GM19099 (cell line): ENCODE measurements around the gene ACAT2.

Experiments
- POLR2A ChIP-seq: IDR thresholded peaks from 3 replicates; pipeline ENCODE4 v1.6.1; 2011; ENCODE audit warnings: low read depth; ENCODE audit not compliant: insufficient read length; ENCODE audit errors: extremely low read depth

Gene ACAT2

DNA sequence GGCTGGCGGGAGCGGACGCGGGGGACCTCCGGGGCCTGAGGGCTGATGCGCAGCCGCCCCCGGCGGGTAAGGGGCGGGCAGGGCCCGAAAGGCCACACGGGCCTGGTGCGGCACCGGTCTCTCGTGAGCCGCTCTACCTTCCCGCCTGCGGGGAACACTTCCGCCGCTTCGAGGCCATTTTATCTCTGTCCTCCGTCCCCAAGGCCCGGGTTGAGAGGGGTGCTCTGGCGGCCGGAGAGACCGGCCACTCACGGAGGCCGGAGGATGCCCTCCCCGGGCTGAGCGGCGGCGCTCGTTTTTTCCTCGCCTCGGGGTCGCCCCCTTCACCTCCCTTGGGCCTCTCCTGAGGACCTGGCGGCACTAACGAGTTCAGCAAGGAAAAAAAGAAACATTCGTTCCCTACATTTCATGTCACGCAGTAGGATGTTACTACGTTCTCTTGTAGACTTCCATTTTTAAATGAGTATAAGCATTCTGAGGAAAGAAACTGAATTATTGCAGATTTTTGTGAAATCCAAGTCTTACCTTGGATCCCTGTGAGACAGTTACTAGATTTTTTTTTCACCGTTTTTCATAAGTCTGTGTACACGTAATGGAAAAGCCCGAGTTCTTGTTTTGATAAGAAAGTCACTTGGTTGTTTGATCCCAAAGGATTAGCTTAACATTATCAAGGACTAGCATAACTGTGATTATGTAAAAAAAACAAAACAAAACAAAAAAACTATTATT lies 34.0 kb upstream of the ACAT2 start:
- TF ChIP-seq POLR2A, result no peak

DNA sequence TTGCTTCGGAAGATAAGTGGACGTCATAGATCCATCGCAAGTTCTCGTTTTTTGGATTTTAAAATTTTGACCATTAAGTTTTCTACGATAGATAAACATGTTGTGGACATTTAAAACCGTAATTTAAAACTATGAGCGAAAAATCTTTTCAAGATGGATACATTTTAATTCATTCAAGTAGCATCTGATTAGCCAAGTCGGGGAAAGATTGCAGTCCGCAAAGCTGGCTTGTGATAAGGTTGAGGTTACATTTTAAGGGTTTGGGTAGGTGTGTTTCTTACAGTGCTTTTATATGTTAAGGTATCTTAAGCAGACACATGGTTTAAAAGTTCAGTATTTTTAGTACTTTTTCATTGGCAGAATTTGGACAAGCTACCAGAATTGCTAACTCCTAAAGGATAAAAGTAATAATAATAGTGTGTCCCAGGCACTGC lies 33.3 kb upstream of the ACAT2 start:
- TF ChIP-seq POLR2A, result no peak

DNA sequence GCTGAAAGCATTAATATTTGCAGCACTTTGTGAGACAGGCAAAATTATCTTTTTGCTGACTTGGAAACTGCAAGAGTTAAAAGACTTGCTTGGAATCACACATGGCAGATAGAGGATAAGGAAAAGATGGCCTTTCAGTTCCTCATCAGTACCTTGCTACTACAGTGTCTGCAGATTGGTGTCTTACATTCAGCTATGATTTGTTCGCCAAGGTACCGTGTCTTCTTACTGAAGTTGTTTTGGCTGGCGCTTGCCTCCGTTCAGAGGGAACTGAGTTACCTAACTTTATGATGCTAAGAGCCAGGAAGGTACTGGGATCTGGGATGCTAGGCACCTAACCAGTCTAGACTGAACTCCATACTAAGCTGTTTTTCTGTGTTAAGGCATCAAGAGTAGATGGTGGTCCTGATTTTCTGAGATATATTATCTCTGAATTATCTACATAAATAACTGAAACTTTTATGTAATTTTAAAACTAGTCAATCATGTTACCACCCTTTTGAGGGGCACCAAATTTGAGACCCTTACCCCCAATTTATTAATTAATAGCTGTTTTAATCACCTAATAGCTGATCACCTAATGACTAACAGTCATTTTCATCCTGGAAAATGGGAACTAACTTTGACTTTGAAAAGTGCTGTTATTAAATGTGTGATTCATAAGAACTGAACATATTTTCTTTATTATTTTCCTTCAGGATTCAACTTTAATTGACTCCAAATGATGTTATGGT lies 32.1 kb upstream of the ACAT2 start:
- no peak for TF ChIP-seq POLR2A

DNA sequence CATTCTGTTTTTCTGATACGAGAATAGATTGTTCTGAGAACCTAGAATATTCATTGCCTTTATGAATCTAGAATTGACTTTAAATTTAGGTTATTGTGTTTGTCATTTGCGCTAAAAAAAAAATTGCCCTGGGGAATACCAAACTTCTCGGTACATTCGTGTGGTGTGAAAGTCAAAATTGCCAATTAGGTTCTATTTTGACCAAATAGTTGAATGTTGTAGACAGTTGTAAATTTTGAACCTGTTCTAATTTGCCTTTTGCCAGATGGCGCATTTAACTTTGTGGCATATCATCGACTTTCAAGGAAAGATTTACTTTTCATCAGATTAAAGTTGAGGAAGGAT lies 31.5 kb upstream of the ACAT2 start:
- TF ChIP-seq POLR2A, result no peak

DNA sequence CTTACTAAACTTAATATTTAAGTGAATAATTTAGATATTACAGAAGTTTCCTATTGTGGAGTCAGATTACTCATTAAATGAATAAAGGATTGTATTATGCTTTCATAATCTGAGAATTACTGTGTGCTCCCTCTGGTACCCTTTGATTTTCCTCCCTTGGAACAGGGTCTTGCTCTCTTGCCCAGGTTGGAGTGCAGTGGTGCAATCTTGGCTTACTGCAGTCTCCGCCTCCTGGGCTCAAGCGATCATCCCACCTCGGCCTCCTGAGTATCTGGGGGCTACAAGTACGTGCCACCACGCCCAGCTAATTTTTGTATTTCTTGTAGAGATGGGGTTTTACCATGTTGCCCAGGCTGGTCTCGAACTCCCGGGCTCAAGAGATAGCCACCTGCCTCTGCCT lies 24.9 kb upstream of the ACAT2 start:
- TF ChIP-seq POLR2A, result no peak

DNA sequence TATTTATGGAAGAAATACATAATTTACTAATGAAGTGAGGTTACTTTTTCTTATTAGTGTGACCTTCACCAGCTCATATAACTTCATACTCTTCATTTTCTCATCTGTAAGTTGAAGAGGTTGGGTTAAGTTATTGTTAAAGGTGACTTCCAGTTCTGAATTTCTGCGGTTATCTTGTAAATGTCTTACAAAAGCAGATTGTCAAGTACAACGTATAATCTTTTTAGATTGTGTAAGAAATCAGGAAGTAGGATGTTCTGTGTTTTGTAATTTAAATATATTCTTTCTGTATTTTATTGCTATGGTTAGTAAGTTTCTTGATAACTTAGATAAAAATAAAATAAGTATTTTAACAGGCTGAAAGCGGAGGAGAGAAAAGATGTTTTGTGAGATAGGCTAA lies 22.5 kb upstream of the ACAT2 start:
- no peak for TF ChIP-seq POLR2A

DNA sequence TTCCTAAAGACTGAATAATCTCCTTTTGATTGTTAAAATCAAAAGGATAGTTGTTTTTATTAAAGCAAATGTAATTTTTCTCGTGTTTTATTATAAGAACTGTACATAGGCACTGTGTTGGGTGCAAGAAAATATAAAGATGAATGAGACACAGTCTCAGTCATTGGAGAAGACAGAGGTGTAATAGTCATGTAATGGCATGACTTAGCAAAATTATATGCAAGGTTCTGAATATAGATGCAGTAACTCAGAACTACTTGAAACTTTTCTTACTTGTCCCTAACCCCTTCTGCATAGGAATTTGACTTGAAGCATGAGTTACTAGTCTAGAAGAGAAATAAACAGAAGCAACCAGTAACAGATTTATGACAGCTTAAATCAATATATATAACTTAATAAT lies 19.7 kb upstream of the ACAT2 start:
- no peak for TF ChIP-seq POLR2A

DNA sequence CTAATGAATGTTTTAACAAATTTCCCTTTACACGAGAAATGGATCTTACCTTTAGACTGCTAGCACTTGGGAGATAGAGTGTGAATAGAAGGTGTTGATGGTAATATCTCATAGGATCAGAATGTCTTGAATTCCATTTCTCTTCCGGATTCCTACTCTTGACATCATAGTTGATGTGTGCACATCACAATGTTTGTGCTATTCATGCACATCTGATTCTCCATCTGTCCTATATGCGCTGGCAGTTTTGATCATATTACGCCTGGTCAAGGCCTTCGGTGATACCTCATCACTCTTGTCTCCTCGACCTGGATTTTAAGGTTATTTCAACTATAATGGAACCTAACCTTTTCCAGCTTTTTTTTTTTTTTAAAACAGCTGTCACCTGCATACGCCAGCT lies 16.8 kb upstream of the ACAT2 start:
- no peak for TF ChIP-seq POLR2A

DNA sequence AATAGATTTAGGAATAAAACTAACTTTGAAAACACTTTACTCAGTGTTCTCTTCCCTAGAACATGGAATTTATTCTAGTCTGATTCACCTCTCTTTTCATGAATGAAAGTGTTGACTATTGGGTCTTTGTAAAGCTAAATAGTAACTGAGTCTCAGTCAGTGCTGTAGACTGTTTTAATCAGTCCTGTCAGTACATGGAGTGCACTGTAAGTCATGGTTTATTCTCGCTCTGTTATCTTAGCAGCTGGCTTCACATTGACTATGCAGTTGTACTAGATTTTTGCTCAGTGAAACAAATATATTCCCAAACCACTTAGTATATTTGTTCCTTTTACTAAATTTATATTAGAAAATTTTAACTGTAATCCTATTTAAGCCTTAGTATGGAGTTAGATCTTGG lies 15.1 kb upstream of the ACAT2 start:
- no peak for TF ChIP-seq POLR2A

DNA sequence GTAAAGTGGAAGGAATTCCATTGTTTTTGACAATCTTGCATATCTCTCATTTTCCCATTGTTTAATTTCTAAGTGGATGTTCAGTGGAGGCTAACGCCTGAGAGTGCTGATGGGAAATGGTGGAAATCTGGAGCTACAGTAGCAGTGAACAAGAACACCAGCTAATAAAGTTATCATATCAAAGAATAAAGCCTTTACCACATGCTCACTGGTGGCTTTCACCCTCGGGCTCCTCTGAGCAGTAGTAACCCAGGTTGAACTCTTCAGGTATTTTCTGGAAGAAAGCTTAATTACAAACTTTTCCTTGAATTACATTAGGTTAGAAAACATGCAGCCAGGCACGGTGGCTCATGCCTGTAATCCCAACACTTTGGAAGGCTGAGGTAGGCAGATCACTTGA lies 10.4 kb upstream of the ACAT2 start:
- TF ChIP-seq POLR2A, result no peak

DNA sequence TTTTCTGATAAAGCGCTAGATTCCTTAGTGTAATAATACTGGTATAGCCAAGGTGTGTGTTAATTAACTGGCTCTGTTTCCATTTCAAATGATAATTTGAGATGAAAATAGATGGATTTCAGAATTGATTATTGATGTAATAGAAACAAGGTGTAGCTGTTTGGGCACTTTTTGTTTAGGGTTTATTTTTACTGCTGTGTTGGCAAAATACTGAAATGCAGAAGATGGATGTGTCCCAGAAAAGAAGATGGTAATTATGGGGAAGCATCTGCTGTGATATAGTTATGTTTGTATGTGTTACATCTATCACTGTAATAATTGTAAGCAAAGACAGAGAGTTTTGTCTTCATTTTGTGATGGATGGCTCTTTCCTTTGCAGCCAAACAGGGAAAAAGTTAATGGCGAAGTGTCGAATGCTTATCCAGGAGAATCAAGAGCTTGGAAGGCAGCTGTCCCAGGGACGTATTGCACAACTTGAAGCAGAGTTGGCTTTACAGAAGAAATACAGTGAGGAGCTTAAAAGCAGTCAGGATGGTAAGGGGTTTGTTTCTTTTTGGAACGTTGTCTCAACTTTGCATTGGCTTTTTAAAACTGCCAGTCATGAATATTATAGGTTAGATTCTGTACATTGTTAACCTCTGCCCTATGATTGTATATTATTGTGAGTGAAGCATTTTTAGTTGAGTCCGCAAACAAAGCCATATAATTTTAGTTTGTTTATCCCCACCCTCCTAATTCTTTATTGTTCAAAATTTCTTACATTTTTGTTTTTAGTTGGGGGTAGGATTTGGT lies 8.6 kb upstream of the ACAT2 start:
- TF ChIP-seq POLR2A, result no peak

DNA sequence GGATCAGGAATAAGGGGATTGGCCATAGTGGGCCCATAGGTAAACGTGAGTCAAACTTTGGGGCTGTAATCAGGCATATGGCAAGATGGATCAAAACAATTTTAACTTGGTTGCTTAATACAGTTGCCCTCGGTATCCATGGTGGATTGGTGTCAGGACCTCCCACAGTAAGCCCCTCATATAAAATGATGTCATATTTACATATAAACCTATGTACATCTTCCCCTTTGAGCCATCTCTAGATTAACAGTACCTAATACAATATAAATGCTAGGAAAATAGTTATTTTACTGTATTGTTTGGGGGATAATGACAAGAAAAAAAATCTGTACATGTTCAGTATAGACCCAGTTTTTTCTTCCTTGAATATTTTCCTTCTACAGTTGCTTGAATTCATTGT lies 7.4 kb upstream of the ACAT2 start:
- no peak for TF ChIP-seq POLR2A

DNA sequence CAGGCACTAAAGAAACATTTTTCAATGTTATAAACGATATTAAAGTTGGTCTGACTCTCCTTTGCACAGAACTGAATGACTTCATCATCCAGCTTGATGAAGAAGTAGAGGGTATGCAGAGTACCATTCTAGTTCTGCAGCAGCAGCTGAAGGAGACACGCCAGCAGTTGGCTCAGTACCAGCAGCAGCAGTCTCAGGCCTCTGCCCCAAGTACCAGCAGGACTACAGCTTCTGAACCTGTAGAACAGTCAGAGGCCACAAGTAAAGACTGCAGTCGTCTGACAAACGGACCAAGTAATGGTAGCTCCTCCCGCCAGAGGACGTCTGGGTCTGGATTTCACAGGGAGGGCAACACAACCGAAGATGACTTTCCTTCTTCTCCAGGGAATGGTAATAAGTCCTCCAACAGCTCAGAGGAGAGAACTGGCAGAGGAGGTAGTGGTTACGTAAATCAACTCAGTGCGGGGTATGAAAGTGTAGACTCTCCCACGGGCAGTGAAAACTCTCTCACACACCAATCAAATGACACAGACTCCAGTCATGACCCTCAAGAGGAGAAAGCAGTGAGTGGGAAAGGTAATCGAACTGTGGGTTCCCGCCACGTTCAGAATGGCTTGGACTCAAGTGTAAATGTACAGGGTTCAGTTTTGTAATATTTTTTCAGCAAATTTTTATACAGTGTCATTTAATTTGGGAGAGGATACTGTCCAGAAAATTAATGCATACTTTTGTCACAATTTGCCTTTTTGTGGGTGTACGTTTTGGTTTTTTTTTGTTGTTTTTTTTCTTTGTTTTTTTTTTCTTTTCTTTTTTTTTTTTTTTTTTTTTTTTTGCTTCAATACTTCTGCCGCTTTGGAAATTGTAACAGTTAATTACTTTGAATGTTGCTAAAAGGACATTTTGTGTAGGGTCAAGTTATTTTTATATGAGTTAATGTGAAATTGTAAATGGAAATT lies 6.6 kb upstream of the ACAT2 start:
- no peak for TF ChIP-seq POLR2A

DNA sequence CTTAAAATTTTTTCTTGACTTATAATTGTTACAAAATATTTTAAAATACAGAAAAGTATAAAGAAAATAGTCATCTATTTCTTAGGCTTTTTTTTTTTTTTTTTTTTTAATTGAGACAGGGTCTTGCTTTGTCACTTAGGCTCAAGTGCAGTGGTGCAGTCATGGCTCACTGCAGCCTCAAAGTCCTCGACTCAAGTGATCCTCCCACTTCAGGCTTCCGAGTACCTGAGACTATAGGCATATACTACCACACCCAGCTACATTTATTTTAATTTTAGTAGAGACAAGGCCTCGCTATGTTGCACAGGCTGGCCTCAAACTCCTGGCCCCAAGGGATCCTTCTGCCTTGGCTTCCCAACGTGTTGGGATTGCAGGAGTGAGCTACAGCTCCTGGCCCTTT lies 5.3 kb upstream of the ACAT2 start:
- no peak for TF ChIP-seq POLR2A

DNA sequence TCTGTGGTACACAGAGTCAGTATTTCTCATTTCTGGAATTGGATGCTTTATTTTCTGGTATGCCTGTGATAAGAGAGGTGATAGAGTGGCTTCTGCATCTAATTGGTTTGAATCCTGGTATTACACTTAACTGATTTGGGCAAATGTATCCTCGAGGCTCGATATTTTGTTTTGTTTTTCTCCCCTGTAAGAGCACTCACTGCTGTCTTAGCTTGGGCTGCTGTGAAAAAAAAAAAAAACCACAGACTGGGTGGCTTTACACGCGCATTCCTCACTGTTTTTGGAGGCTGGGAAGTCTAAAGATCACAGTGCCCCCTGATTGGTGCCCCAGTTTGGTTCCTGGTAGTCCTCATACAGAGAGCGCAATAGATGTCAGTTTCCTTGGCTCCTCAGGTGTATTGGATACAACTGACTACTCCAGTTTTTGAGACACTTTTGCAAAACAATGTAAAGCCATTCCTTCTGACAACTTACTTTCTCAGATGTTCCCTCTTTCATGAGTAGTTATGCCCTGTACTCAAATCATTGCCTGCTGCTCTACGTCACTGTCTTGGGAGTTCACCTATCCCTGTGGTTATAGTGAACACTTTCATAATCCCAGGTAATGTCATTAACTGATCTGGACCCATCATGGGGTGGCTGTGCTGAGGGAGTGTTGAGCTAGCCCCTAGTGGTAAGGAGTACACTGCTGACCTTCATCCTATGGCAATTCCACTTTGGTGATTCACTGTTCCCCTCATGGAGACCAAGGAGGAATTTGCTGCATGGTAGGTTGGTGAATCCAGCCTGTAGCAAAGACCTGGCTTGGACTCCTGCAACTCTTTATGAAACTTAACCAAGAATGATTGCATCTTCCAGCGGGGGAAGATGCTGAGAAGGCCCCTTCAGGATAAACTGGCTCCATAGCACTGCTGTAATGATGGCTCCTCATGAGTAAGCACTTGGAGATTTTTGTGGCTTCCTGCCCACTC lies 3.5 kb upstream of the ACAT2 start:
- no peak for TF ChIP-seq POLR2A
